Fibroblast of skin of back (primary cell): ENCODE data around the gene SLC49A3. TPM values are rescaled to one million over a fixed set of nuclear protein-coding genes. Genes with fewer than 3 reads are reported as not detected.
"Not testable (repeated sequence)": the region's sequence is repeated elsewhere in the genome, so short reads cannot be mapped to it uniquely, and the experiment has no call there.

Experiments
- DNase-seq: peaks from one replicate; pipeline ENCODE4 v3.0.0-alpha.2; 2013
- polyA plus RNA-seq, 2 experiments: library from polyadenylated mRNA; unstranded; fragments of 120-200 nt; gene quantifications; one replicate each; pipeline ENCODE4 v1.2.1, GENCODE V29; 2013; ENCODE audit not compliant: insufficient read length in 2 of 2

Gene SLC49A3
- 0.59 TPM for polyA plus RNA-seq (2013, experiment 1 of 2; ENCODE audit: insufficient read length)
- 0.52 TPM for polyA plus RNA-seq (2013, experiment 2 of 2; ENCODE audit: insufficient read length)

DNA sequence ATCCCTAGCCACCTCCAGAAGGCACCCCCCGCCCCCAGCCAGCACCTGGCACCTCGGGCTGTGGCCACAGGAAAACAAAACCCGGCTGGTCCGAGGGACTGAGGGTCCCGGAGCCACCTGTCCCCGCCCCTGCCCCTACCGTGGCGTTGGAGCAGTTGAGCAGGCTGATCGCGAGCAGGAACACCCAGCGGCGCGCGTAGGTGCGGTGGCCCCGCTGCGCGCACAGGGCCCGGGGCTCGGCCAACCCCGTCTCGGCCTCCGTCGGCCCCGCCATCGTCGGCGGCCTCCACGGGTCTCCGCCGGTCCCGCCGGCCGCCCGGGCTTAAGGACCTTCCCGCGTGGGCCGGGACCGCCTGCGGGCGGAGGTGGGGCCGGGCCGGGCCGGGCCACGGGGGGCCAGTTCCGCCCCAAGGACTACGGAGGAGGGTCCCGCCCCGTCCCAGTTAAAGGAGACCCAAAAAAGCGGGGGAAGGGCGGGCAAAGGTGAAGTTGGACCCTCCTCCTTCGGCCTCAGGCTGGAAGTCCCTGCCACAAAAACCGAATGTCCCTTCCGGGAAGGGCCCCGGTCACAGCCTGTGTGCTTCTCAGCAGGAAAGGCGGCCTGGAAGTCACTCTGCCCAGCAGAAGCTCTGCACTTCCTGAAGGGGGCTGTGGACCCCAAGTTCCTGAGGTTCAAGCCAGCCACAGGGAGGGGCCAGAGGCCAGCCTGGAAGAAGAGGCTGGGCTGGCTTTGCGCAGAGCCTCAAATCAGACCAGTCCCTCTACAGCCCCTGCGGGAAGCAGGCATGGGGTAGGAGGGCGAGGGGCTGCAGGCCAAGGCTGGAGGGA lies at the start of gene SLC49A3:
Gene SLC49A3, minus strand, starts transcription at position 298 of the 828 bp plus-strand sequence. Its CDS starts 24 bp downstream, at position 274.
- DNase-seq = no peak

GRCh38 chr4:736561-736960 lies 47.6 kb upstream of the SLC49A3 start:
- DNase-seq = not testable (repeated sequence)

DNA sequence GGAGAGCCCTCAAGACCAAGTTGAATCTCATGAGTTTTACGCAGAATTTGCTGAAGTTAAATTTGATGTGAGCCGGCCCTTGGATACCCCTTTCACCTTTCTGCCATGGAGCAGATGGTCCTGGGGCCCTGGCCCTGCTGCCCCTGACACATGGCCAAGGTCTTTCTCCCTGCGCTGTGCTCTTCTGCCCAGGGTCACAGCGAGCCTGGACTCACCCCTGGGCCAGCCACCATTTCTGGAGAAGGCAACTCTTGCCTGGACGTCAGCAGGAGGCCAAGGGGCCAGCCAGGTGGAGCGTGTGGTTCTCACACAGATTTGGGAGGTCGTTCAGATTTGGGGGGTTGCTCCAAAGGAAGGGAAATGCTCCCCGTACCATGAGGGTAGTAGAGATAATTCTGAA lies 46.6 kb upstream of the SLC49A3 start:
- no peak for DNase-seq

DNA sequence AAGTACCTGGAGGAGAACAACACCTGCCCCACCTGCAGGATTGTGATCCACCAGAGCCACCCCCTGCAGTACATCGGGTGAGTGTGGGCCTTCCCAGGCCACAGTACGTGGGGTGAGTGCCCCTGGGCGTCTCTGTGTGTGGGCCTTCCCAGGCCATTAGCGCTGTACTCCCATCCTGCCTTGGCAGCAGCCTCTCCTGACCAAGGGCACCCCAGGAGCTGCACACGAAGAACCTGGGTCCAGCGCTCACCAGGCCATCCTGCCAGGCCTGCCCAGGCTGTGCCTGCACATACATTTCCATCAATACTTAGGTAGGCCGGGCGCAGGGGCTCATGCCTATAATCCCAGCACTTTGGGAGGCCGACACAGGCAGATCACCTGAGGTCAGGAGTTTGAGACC lies 46.0 kb upstream of the SLC49A3 start:
- DNase-seq = no peak

DNA sequence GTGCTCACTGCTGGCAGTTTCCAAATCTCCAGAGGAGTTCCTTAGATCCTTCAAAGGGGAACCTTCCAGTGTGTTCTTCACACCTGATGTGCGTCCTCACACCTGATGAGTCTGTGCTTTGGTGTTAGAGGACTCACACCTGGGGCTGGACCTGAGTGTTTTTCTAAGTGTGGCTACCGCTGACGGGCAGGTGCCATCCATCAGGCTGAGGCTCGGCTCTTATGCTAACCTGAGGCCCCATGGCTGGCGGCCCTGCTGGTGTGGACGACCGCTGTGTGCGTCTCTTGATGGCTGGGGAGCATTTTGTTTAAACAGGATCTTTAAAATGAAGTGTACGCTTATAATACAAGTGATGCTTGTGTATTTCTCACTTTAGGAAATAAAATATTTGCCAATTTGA lies 45.1 kb upstream of the SLC49A3 start:
- DNase-seq = no peak

GRCh38 chr4:733631-733980 lies 44.7 kb upstream of the SLC49A3 start:
- DNase-seq = no peak

GRCh38 chr4:732911-733630 lies 44.1 kb upstream of the SLC49A3 start:
- no peak for DNase-seq

DNA sequence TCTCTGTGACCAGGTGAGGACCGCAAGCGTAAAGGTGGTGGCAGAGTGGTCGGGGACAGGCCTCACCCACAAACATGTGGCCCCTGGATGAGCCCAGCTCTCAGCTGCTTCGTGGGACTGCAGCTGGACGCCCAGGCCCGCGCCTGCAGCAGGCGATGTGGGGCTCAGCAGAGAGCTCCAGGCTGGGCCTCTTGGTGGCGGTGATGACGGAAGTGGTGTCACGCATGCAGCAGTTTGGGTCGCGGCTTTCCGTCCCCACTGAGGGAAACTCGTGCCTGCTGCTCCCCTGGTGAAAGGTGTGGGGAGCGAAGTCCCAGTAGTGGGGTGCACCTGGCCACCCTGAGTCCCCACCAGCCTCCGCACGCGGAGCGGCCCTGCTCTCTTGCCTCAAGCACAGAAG lies 43.5 kb upstream of the SLC49A3 start:
- DNase-seq = no peak

- DNase-seq = not testable (repeated sequence)
Measured at GRCh38 chr4:731954-732353, 43.0 kb upstream of the SLC49A3 start.

GRCh38 chr4:730946-731904 lies 42.3 kb upstream of the SLC49A3 start:
- not testable (repeated sequence) for DNase-seq

GRCh38 chr4:730511-730910 lies 41.6 kb upstream of the SLC49A3 start:
- DNase-seq = no peak

DNA sequence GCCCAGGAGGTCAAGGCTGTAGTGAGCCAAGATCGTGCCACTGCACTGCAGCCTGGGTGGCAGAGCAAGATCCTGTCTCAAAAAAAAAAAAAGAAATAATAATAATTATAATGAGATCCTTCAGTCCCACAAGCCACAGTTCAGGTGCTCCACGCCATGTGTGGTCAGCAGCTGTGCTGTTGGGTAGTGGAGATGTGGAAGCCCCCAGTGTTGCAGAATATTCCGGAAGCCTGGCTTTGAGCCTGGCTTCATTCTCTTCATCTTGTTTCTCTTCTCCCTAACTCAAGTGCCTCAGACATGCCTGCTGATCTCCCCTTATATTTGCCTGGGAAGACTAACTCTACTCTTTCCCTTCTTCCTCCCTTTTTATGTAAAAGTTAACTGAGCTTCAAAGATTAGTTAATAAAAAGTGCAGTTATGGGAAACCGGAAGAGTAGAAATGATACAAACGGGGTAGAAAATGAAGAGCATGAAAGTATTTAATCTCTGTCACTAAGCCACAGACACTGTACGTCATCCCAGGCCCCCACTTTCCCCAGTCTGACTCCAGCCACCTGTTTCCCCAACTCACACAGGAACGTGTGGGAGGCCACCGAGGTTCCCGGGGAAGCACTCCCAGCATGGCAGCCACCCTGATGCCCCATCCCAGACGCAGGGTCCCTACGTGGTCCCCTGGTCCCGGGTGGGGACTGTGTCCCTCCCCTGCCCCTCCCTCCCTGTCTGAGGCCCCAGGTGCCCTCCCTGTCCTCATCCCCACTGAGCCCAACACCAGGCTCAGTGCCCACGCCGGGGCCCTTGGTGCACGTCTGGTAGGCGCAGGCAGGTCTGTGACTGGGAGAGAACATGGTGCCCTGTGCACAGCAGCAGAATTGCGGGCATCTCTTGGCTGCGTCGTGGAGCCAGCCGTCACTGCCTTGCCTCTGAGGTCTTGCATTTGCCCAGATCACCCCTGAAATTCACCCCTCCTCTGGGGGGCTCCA lies 40.7 kb upstream of the SLC49A3 start:
- DNase-seq = no peak

DNA sequence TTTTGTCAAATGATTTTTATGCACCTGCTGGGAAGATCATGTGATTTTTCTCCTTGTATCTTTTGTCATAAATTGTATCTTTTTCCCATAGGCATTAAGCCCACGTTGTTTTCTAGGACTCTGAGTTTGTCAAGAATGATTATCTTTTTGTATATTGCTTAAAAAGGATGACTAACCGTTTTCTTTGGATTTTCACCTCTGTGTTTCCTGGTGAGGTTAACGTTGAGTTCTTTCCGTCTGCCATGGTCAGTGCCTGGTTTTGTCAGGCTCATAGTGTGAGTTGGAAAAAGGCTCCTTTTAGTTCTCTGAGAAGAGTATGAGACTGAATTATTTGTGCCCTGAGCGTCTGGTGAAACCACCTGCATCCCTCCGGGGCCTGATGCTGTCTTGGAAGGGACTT lies 38.6 kb upstream of the SLC49A3 start:
- no peak for DNase-seq

- DNase-seq = no peak
Measured at GRCh38 chr4:726838-727237, 37.9 kb upstream of the SLC49A3 start.

GRCh38 chr4:726235-726787 lies 37.4 kb upstream of the SLC49A3 start:
- DNase-seq = peak; percentile 30

DNA sequence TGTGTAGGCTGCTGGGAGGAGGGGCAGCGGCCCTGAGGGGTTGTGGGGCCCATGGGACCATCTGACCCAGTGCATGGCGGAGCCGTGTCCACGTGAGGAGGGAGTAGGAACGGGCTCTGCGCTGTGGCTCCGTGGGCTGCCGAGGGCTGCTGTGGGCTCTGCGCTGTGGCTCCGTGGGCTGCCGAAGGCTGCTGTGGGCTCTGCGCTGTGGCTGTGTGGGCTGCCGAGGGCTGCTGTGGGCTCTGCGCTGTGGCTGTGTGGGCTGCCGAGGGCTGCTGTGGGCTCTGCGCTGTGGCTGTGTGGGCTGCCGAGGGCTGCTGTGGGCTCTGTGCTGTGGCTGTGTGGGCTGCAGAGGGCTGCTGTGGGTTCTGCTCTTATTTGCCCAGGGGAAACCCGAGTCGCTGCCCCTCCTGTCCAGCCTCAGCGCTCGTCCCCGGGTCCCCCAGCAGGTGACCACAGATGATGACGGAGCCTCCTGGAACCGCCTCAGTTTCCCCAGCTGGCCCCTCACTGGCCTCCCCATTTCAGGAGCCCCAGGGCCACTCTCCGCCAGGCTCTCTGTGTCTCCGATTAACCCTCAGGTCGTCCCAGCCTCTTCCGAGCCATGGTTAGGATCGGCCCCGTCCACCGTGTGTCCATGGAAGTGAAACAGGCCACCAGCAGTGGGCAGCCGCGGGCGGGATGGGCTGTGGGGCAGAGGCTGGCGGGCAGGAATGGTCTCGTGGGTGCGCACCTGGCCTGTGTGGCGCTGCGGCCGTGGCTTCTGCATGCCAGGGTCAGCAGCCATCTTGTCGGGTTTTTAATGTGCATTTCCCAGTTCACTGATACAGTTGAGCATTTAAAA lies 36.7 kb upstream of the SLC49A3 start:
- no peak for DNase-seq

DNA sequence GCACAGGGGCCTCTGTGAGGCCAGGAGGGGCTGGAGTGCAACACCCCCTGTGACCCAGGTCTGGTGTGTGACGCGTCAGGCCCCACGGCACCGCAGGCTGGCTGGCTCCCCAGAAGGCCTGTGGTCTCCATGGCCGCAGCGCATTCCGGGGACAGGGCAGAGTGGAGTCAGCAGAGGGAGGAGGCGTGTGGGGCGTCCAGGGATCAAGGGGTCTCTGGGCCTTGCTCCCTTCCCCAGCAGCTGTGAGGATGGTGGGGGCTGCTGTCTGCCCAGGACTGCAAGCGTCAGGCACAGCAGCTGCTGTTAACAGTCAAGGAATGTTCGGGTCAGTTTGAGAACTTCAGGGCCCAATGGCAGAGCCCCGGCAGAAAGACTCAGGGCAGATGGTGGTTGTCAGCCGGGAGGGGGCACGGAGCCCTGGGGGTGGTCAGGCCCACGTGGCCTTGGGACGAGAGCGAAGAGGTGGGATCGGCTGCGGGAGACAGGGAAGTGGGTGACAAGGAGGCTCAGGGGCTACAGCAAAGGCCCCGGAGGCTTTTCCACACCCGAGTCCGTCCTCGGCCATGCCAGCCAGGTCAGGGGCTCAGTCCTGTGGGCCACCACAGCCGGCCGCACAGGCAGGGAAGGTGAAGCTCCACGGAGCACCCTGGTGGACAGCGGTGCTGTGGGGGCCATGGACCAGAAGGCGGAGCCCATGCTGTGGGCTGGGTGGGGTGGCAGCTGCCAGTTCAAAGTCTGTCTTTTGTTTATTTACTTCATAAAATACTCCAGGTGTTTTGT lies 35.0 kb upstream of the SLC49A3 start:
- DNase-seq = no peak

GRCh38 chr4:722851-723360 lies 34.0 kb upstream of the SLC49A3 start:
- DNase-seq = no peak

- no peak for DNase-seq
Measured at GRCh38 chr4:722169-722725, 33.3 kb upstream of the SLC49A3 start.
